ENCODE data around the gene SPANXN3.

Gene SPANXN3

DNA sequence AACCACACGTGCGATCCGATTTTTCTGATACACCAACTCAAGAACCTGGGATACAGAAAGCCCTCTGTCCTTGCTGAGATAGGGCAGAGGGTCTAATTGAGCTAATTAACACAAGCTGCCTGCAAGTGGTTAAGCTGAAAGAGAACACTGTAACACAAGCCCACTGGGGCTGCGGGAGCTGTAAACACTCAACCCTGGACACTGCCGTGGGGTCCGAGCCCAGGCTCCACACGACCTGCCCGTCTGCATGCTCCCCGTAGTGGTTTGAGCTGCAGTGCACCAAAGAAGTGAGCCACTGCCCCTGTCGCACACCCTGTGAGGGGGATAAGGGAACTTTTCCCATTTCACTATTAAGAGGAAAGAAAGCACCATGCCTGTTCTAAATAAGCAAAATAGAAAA lies 54.6 kb downstream of the SPANXN3 start:
- no peak overlapping the region for H3K4me3 ChIP-seq (ENCODE audit: low read depth, low read length)
- TF ChIP-seq, protein P1, sequence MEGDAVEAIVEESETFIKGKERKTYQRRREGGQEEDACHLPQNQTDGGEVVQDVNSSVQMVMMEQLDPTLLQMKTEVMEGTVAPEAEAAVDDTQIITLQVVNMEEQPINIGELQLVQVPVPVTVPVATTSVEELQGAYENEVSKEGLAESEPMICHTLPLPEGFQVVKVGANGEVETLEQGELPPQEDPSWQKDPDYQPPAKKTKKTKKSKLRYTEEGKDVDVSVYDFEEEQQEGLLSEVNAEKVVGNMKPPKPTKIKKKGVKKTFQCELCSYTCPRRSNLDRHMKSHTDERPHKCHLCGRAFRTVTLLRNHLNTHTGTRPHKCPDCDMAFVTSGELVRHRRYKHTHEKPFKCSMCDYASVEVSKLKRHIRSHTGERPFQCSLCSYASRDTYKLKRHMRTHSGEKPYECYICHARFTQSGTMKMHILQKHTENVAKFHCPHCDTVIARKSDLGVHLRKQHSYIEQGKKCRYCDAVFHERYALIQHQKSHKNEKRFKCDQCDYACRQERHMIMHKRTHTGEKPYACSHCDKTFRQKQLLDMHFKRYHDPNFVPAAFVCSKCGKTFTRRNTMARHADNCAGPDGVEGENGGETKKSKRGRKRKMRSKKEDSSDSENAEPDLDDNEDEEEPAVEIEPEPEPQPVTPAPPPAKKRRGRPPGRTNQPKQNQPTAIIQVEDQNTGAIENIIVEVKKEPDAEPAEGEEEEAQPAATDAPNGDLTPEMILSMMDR (IDR thresholded peaks at IDR 0.05; ENCODE audit: low read depth, low read length): no peak

GRCh38 chrX:143461606-143462005 lies 55.7 kb downstream of the SPANXN3 start:
- TF ChIP-seq, protein P1 (IDR thresholded peaks at IDR 0.05; ENCODE audit: low read depth, low read length): no peak
- no peak overlapping the region for H3K4me3 ChIP-seq (ENCODE audit: low read depth, low read length)
